GM12891 (cell line): ENCODE results near the gene SKIC8.

Experiments used
- PAX5 ChIP-seq: IDR thresholded peaks from 2 replicates; pipeline ENCODE4 v1.6.1; 2011; ENCODE audit warnings: low read length, moderate library complexity, mild to moderate bottlenecking; ENCODE audit not compliant: insufficient read depth, severe bottlenecking
- POLR2A ChIP-seq: IDR thresholded peaks from 2 replicates; pipeline ENCODE4 v1.6.1; 2011; ENCODE audit warnings: low read depth, low read length, control low read depth
- POLR2AphosphoS5 ChIP-seq: IDR thresholded peaks from 2 replicates; pipeline ENCODE4 v1.6.1; 2011; ENCODE audit warnings: low read depth, low read length, control low read depth
- SPI1 ChIP-seq: IDR thresholded peaks from 2 replicates; pipeline ENCODE4 v1.6.1; 2011; ENCODE audit warnings: low read depth, low read length, control low read depth
- TAF1 ChIP-seq: IDR thresholded peaks from 2 replicates; pipeline ENCODE4 v1.6.1; 2011; ENCODE audit warnings: low read depth, low read length, control low read depth

DNA sequence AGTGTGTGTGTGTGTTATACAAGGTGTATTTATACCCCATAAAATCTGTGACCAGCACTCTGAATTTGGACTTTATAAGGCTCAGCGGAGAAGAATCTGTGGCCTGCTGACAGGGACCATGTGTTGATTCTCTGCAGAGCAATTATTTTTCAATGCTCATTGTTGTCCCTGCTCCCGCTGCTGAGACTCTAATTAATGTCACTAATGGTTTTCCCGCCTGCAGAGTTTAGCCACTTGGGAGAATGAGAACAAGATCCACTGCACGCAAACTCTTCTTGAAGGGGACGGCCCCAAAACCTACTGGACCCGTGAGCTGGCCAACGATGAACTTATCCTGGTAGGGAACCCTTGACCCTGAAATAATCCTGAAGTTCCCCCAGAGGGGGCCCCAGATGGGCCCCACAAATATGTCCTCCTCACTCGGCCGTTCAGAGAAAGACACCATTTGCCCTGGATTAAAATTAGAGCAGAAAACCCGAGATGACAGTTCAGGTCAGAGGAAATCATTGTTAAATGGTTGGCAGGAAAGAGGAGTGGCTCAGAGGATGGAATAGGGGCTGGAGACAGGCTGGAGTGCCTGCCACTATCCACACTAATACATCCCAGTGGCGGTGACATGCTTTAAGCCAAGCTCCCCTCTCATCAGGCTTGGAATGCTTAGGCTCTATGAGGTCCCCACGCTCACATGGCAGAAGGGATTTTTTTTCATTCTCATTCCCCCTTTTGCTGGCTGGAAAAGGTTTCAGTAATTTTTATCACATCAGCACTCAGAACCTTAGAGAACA is 44.1 kb upstream of the SKIC8 start:
- TF ChIP-seq SPI1 (no peak), PAX5 (no peak), POLR2AphosphoS5 (no peak), TAF1 (no peak), POLR2A (no peak)
